ENCODE results near the gene GRIA4.

The GRIA4 gene

DNA sequence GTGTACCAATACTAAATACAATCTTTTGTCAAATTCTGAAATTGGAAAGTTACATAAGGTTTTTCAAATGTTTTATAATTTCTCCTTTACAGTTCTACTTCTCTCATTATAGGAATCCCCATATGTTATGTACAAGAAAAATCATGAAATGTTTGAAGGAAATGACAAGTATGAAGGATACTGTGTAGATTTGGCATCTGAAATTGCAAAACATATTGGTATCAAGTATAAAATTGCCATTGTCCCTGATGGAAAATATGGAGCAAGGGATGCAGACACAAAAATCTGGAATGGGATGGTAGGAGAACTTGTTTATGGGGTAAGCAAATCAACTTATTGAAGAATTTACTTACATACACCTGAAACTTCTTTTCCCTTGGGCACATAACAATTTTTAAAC, 308.7 kb downstream of the GRIA4 start:
- DNase-seq (ENCODE audit: low read depth) = no peak

- DNase-seq (ENCODE audit: low read depth) = peak; percentile 49
These were observed 313.4 kb downstream of the GRIA4 start for GRCh38 chr11:105923252-105923651.

DNA sequence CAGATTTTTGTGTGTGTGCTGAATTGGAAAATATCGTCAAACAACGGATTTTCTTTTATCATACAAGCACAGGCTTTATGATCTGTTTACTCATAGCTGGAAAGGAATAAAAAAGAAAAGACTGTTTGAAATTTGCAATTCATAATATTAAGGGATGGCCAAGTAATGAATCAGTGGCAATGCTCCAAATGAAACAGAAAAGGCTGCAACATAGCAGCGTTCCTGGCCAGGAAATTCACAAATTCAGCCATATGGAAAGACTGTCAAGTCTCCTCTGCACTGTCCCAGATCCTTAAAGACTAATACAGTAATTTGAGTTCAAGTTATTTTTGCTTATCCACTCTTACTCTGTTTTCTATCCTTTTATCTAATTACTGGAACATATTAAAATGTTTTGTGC, 313.9 kb downstream of the GRIA4 start:
- peak; percentile 78 for DNase-seq (ENCODE audit: low read depth)

- DNase-seq (ENCODE audit: low read depth) = peak; percentile 53
These were observed 319.4 kb downstream of the GRIA4 start for GRCh38 chr11:105929084-105929955.

GRCh38 chr11:105933695-105934094, 323.8 kb downstream of the GRIA4 start:
- DNase-seq (ENCODE audit: low read depth) = no peak

DNA sequence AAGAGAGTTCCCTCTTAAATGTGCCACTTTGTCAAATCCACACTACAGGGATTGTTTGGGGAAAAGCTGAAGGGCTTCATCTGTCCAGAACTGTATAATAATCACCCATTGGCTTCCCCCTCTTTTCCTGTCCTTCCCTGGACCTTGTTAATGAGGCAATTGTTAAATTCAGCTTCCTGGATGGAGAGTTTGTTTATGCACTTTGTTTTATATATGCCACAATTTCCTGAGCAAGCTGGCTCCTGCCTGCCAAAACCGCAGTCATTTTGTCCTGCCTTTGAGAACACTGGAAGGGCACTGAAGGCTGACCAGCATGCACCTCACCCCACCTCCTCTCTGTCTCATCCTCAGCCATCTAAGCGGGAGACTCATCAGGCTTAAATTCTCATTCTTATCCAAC, 325.9 kb downstream of the GRIA4 start:
- peak; percentile 42 for DNase-seq (ENCODE audit: low read depth)

DNA sequence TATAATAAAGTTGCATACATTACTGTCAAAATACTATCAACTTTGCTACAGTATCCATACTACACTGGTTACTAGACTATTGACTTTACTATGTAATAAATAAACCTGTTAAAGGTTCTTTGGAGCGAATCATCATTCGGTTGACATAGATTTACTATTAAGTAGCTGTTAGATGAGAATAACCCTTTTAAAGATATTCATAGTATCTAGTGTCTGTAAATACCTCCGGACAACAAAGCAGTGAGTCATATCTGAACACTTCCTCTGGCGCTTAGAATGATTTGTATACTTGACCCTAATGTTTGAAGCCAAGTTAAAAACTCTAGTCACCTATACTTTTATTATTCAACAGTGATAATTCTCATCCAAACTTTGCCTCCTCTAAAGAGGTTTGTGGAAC, 327.5 kb downstream of the GRIA4 start:
- DNase-seq (ENCODE audit: low read depth) = peak; percentile 81

DNA sequence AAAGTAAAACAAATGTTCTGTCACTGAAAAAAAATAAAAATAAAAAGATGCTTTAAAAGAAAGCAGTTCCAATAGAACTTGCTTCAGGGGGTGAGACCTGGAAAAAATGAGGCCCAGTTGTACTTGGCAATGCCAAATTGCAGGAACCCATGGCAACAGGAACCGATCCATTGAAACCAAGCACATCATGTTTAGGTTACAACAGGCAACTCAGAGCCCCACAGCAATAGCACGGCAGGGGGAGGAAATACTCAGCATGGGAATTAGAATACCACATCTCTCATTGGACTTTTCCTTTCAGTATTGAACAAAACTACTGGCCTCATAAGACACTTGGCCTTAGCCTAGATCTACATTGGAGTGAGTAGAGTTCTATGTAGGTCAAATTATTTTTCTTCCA, 327.9 kb downstream of the GRIA4 start:
- DNase-seq (ENCODE audit: low read depth) = peak; percentile 62

DNA sequence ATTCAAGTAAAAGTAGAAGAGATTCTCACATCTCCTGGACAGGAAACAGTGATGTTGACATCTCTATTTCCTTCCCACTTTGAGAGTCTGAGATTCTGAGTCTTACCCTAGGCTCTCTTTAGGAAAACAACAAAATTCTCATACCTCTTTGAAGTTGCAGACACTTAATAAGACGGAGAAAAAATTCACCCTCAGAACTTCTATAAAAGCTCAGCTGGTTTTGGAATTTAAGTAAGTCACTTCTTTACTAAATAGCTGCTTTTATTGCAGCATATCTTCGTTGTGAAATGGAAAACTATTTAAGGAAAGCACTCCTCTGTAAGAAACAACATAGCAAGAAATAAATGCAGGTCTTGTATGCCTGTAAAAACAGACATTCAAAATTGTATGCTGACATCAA, 333.0 kb downstream of the GRIA4 start:
- DNase-seq (ENCODE audit: low read depth) = peak; percentile 53

DNA sequence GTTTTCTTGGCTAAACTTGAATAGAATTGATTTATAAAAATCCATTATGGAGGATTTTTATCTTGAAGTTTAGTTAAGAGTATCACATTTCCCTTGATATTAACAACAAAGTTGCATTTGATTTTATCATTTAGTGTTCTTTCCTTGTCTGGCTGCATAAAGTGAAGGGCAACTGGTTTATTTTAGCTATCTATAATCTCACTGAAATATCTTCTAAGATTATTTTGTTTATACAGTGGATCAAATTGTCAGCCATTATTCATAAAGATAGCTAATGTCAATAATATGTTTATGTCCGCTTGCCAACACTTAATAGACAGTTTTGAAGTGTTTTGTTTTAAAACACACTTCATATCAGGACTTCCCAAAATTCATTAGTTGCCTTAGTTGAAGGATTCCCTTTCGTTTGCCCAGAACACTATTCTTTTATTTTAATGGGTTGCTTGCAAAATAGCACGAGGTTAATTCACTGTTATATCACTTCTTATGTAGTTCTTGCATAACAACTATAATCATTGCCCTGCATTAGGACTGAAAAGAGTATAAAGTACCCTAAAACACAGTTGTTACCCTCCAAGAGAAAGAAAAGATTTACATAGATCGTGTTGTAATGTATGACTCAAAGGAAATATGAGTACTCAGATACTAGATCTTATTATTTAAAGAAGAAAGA, 339.2 kb downstream of the GRIA4 start:
- DNase-seq (ENCODE audit: low read depth) = peak; percentile 40

DNA sequence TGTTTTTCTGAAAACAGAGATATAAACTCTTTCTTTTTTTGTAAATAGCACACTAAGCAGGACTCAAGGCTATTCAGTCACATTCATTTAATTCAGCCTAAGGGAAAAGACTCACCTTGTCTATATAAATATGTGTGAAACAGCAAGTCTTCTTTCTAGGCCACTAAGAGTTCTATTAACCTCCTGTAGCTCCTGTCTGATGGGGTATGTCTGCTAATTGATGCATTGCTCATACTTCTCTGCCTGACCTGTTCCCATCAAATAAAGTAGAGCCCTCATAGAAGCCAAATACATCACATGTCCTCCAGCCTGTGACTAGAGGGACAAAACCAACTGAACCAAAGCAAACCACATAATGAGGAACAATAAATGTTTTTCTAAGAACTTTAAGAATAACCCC, 344.0 kb downstream of the GRIA4 start:
- no peak for DNase-seq (ENCODE audit: low read depth)

DNA sequence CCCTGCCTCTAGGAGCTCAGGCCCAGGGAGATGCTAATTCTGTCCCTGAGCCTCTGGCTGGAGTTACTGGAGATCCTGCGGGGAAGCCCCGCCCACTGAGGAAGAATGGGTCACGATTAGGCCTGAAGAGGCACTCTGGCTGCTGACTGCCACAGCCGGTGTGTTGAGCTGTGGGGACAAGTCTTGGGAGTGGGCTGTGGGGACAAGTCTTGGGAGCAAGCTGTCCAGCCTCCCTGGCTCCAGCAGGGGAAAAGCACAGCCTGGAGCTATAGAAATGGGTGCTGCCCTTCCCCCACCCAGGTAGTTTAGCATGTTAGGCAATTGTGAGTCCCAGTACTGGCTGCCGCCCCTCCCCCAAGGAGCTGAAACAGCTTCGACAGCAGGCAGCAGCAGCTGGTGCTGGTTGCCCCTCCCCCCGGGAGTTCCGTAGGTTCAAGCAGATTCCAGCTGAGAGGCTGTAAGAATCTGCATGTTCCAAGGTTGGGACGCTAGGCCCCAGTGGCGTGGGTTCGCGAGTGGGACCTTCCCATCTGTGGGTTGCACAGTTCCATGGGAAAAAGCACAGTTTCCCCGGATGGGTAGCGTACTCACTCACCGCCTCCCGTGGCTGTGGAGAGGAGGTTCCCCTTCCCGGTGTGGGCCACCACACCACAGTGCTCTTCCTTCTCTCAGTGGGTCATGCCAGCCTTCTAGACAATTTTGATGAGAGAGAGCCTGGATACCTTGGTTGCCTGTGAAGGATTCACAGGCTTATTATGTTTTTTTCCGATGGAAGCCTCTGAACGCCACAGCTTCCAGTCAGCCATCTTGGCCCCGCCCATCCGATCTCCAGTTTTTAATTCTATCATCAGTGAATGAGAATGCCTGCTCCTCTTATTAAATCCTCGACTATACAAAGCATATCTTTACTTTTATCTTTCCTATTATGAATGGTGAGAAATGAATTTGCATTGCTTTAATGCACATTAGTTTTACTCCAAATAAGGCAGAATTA, 350.7 kb downstream of the GRIA4 start:
- DNase-seq (ENCODE audit: low read depth) = no peak

DNA sequence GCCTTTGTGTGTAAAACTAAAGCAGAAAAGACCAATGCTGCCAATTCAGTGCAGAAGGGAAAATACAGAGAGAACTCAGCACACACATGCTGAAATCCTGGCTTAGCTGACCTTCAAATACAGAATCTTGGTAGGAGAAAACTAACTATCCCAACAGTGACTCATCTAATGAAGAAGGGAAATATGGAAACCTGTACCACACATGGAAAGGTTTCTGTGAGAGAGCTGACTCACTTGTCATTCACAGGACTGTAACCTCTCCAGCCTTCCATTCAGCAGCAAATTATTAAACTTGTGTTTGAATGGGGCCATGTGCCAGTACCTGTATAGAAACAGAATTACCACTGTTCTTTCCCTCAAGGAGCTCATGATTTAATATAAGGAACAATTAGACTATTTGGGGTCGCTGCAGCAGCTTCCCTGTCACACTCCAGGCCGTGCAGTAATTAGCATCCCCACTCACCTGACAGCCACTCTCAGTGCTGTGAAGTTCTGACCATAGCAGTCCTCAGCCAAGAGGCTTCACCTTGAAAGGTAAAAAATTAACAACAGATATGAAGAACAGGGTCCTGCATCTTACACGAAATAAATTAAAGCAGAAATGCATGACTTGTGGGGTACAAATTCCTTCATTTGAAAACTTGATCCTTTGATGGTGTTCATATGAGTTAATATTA, 358.3 kb downstream of the GRIA4 start:
- peak; percentile 62 for DNase-seq (ENCODE audit: low read depth)

GRCh38 chr11:105969756-105970155, 359.9 kb downstream of the GRIA4 start:
- no peak for DNase-seq (ENCODE audit: low read depth)

- peak; percentile 71 for DNase-seq (ENCODE audit: low read depth)
These were observed 365.3 kb downstream of the GRIA4 start for GRCh38 chr11:105975128-105975527.

DNA sequence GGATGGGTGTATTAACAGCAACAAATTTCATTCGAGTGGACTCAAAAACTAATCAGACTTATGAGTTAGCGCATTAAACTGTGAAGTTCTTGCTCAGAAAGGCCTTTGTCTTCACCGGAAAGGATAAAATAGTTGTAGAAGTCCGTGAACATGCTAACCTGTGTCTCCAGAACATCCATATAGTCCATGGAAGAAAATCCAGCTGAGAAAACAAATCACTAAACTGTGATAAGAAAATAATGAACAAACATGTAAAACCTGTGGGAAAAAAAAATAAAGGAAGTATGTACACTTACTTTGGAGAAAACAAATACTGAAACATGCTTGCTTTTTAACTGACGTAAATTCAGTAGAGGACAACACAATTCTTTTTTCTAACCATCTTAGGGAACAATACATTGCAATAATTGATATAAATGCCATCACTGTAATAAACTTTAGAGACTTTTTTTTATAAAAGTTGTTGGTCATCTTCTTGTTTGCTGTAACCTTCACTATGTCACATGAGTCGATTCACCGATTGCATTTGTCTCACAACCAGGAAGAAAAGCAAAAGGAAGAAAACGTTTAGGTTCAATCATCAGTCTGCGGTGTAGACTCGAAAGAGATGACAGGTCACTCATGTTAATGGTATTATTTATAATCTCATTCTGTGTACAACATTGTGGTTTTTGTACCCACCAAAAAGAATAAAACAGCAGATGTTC, 370.3 kb downstream of the GRIA4 start:
- no peak for DNase-seq (ENCODE audit: low read depth)

DNA sequence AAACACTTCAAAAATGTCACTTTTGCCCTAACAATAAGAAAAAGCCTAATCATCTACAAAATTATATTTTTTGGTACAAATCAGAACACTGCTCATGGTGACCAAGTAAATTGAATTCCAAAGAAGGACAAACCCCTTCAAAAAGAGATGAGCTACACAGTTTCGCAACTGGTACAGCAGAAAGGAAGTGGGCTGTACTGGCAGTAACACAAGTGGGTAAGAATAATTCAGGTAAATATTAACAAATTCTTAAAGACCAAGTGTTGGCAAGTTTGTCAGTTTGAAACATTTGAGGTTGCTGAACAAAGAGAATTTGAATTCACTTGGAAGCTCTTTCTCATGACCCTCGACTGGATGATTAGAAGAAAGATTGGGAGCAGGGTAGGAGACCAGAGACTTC, 376.7 kb downstream of the GRIA4 start:
- peak; percentile 8 for DNase-seq (ENCODE audit: low read depth)

DNA sequence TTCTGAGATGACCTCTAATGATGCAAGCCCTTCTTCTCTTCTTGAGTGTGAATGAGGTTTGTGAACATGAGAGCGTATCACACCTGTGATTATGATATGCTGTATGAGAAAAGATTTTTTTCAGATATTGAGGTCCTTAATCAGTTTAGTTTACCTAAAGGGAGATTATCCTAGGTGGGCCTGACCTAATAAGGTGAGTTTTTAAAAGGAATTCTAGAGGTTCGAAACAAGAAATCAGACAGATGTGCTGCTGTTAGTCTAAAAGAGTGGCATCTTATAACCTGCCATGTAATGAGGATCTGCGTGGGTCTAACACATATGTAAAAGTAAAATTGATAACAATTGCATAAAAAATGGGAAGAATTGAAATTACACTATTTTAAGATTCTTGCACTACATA, 378.3 kb downstream of the GRIA4 start:
- no peak for DNase-seq (ENCODE audit: low read depth)

DNA sequence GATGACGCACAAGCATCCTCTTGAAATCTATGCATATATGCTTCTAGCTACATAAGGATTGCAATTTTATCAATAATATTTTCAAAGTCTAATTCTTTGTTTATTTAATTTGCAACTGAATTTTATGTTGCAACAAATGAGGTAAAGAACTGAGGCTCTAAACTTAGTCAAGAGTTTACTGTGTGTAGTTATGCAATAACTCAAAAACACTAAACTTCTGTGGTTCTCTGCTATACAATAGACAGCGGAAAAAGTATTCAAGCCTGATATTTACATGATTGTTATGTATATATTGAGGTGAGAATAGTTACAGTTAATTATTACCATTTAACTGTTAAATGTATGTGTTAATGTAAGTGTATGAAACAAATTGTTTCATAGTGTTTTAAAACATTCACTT, 379.3 kb downstream of the GRIA4 start:
- DNase-seq (ENCODE audit: low read depth) = no peak

GRCh38 chr11:105991888-105992287, 382.0 kb downstream of the GRIA4 start:
- DNase-seq (ENCODE audit: low read depth) = no peak
